Measurements from ENCODE around the gene AIG1.

The AIG1 gene

DNA sequence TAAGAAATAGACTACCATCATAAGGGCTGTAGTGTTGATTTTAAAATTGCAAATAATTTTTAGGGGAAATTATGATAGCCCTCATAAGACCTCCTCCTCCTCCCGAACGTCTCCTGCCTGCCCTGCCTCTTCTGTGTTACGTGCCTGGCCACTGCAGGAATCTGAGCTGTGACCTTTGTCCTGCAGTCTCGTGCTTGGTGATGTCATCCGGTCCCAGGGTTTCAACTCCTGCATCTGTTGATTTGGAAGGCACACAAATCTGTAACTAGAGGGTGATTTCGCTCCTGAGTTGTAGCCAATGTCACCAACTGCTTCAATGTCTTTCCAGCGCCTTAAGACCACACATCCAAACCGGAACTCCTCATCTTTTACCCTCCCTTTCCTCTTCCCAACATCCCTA lies 163.2 kb downstream of the AIG1 start:
- no peak overlapping the region for H3K27ac ChIP-seq
- TF ChIP-seq, protein P1, sequence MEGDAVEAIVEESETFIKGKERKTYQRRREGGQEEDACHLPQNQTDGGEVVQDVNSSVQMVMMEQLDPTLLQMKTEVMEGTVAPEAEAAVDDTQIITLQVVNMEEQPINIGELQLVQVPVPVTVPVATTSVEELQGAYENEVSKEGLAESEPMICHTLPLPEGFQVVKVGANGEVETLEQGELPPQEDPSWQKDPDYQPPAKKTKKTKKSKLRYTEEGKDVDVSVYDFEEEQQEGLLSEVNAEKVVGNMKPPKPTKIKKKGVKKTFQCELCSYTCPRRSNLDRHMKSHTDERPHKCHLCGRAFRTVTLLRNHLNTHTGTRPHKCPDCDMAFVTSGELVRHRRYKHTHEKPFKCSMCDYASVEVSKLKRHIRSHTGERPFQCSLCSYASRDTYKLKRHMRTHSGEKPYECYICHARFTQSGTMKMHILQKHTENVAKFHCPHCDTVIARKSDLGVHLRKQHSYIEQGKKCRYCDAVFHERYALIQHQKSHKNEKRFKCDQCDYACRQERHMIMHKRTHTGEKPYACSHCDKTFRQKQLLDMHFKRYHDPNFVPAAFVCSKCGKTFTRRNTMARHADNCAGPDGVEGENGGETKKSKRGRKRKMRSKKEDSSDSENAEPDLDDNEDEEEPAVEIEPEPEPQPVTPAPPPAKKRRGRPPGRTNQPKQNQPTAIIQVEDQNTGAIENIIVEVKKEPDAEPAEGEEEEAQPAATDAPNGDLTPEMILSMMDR (conservative IDR thresholded peaks at IDR 0.05): no peak

DNA sequence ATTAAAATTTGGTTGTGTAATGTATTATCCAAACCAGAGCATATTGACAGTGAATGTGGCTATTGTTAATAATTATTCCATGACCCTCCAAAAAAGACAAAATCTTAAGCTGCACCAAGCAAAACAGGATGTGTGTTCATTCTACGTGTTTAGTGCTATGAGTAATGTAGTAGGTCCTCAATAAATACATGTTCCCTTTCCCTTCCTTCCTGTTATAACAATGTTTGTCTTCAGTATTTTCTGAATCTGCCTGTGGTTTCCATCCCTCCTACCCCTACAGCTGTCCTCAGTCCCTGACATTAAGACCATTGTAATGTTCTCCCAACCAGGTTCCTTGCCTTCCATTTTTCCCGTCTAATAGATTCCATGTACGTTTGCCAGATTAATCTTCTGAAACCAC lies 163.8 kb downstream of the AIG1 start:
- H3K27ac ChIP-seq: no peak overlapping the region
- TF ChIP-seq, protein P1 (conservative IDR thresholded peaks at IDR 0.05): no peak

DNA sequence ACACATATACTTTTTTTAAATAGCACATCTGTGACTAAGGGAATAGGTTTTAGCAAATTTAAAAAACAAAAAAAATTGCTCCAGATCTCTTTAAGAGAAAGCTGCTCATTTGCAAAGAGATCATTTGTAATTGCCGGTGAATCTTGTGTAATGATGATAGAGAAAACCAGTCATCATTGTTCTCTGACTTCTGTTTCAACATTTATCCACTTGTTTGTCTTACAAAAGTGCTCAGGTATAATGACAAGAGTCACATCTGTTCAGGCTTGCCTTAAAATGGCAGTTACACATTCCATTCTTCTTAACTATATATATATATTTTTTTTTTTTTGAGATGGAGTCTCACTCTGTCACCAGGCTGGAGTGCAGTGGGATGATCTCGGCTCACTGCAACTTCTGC lies 165.2 kb downstream of the AIG1 start:
- TF ChIP-seq, protein P1 (conservative IDR thresholded peaks at IDR 0.05): no peak
- no peak overlapping the region for H3K27ac ChIP-seq

DNA sequence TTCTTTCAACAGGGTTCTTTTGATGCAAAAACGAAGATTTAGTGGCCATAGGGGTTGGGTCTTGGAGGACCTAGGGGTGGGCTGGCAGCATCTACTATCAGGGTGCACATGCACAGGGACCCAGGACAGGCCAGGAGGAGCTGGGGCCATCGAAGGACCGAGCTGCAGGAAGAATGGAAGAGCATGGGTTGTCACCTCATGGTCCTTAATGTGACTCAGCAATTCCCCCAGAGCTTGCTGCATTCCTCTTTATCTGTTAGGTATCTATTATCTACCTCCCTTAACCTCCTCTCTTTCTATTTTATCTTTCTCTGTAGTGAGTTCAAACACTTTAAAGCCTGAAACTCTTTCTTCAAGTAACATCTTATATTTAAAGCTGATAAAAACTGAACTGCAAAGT lies 167.0 kb downstream of the AIG1 start:
- no peak overlapping the region for H3K27ac ChIP-seq
- TF ChIP-seq, protein P1 (conservative IDR thresholded peaks at IDR 0.05): no peak

DNA sequence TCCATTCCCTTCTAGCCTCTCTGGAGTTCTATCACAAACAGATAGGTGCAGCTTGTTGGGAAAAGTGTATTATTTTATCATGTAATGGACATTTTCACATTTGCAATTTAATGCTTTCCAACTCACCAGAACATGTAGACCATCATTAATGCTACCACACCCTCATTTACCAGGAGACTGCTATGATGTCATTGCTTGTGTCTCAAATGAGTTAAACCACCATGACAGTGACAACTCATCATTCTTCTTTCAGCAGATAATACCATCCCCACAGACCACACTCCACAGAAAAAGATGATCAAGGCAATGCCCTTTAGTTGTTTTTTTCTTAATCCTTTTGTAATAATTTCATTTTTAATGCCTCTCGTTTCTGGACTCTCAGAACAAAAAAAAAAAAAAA lies 168.7 kb downstream of the AIG1 start:
- TF ChIP-seq, protein P1 (conservative IDR thresholded peaks at IDR 0.05): no peak
- H3K27ac ChIP-seq: no peak overlapping the region

DNA sequence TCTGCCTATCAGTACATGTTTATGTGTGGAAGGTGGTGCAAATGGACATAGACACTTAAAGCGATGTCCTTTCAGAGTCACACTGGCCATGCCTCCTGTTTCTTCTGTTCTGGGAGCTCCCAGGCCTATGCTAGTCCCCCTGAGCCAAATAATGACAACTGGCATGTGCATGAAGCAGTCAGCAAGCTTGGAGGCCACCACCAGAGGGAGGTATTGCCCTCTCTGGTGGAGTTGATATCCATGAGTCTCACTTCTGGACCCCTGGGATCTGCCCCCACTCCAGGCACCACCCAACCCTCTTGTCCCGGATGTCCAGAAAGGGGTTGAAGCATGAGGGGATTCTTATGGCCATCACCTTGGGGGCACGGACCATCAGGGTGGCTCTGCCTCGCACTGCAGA lies 172.2 kb downstream of the AIG1 start:
- H3K27ac ChIP-seq: no peak overlapping the region
- TF ChIP-seq, protein P1 (conservative IDR thresholded peaks at IDR 0.05): peak; percentile 51

DNA sequence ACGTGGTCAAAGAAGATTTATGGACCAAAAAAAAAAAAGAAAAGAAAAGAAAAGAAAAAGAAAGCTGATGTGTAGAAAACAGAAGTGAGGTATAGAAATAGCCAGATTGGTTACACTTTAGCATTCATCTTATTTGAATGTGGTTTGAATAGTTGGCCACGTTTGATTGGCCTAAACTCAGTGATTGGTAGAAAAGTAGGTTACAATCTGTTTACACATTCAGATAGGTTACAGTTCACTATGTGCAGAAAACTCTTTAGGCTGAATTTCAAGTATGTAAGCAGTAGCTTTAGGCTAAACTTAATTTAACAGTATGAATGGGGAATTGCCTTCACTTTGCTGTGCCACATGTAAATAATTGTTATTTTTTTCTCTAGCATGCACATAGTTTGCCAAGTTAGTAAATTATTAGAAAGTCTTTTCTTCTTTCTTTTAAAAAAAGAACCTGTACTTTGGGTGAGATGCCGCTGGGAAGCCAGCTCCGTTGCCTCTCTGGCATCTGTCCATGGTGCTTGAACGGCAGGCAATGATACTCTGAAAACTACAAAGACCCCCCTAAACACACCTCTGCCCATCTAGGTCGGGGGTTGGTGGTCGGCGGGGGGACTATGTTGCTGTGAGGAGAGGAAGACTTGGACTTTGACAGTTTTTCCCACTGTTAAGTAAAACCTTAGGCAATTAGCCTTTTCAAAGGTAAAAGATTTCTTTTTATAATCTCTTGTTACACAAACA lies 173.0 kb downstream of the AIG1 start:
- TF ChIP-seq, protein P1 (conservative IDR thresholded peaks at IDR 0.05): no peak
- no peak overlapping the region for H3K27ac ChIP-seq
